ENCODE measurements around the gene DCLK1. TPM values are rescaled to one million over a fixed set of nuclear protein-coding genes. Genes with fewer than 3 reads are reported as not detected.
"Not testable (repeated sequence)": the region's sequence is repeated elsewhere in the genome, so short reads cannot be mapped to it uniquely, and the experiment has no call there.

DCLK1 gene
- total RNA-seq, 1 experiment from 2014 or later: 3.1 TPM

GRCh38 chr13:35987572-35988513 is 143.3 kb downstream of the DCLK1 start:
- DNase-seq (ENCODE audit: low read depth): no peak

GRCh38 chr13:35984776-35985453 is 146.3 kb downstream of the DCLK1 start:
- peak; percentile 11 for DNase-seq (ENCODE audit: low read depth)

GRCh38 chr13:35984287-35984686 is 146.9 kb downstream of the DCLK1 start:
- no peak for DNase-seq (ENCODE audit: low read depth)

GRCh38 chr13:35983703-35984102 is 147.5 kb downstream of the DCLK1 start:
- DNase-seq (ENCODE audit: low read depth): not testable (repeated sequence)

GRCh38 chr13:35983206-35983605 is 148.0 kb downstream of the DCLK1 start:
- DNase-seq (ENCODE audit: low read depth): no peak

GRCh38 chr13:35979361-35979951 is 151.7 kb downstream of the DCLK1 start:
- DNase-seq (ENCODE audit: low read depth): peak; percentile 96

GRCh38 chr13:35978607-35979316 is 152.4 kb downstream of the DCLK1 start:
- peak; percentile 73 for DNase-seq (ENCODE audit: low read depth)

- no peak for DNase-seq (ENCODE audit: low read depth)
These were observed 154.1 kb downstream of the DCLK1 start for GRCh38 chr13:35977060-35977459.

GRCh38 chr13:35976126-35976525 is 155.1 kb downstream of the DCLK1 start:
- no peak for DNase-seq (ENCODE audit: low read depth)

- not testable (repeated sequence) for DNase-seq (ENCODE audit: low read depth)
These were observed 164.2 kb downstream of the DCLK1 start for GRCh38 chr13:35966951-35967350.

GRCh38 chr13:35966024-35966423 is 165.2 kb downstream of the DCLK1 start:
- DNase-seq (ENCODE audit: low read depth): no peak

- DNase-seq (ENCODE audit: low read depth): no peak
These were observed 165.8 kb downstream of the DCLK1 start for GRCh38 chr13:35965226-35965927.

GRCh38 chr13:35964863-35965180 is 166.4 kb downstream of the DCLK1 start:
- peak; percentile 17 for DNase-seq (ENCODE audit: low read depth)

- no peak for DNase-seq (ENCODE audit: low read depth)
These were observed 166.9 kb downstream of the DCLK1 start for GRCh38 chr13:35964011-35964862.

GRCh38 chr13:35961461-35962220 is 169.5 kb downstream of the DCLK1 start:
- DNase-seq (ENCODE audit: low read depth): peak; percentile 36

GRCh38 chr13:35961002-35961401 is 170.2 kb downstream of the DCLK1 start:
- peak; percentile 9 for DNase-seq (ENCODE audit: low read depth)

GRCh38 chr13:35957996-35958395 is 173.2 kb downstream of the DCLK1 start:
- DNase-seq (ENCODE audit: low read depth): no peak

- peak; percentile 16 for DNase-seq (ENCODE audit: low read depth)
These were observed 173.9 kb downstream of the DCLK1 start for GRCh38 chr13:35957241-35957731.

GRCh38 chr13:35956074-35956473 is 175.1 kb downstream of the DCLK1 start:
- DNase-seq (ENCODE audit: low read depth): no peak
